Measurements from ENCODE around the gene FUNDC2.
A peak's percentile ranks its signal among the peaks of the same experiment; 100 is the strongest.

GRCh38 chrX:155026727-155027508, at the start of gene FUNDC2:
- peak in 1 of 6 experiments; percentile 4 for TF ChIP-seq CTCF (IDR thresholded peaks at IDR 0.05)
- TF ChIP-seq POLR2A (IDR thresholded peaks at IDR 0.05), result peak in 2 of 4 donors; percentile 77 to 84
